Transverse colon (tissue), 4 donors: ENCODE results near the gene ELFN1. TPM values are rescaled to one million over a fixed set of nuclear protein-coding genes. Genes with fewer than 3 reads are reported as not detected.

Experiments used
- DNase-seq: peaks from one replicate; pipeline ENCODE4 v3.0.0-alpha.2; 2019
- H3K27ac ChIP-seq, 4 donors: fragments of 200-600 bp; sonication (generic); 2 replicates each; pipeline ENCODE4 v1.5.1; 2016 to 2018; ENCODE audit warnings: inconsistent platforms in 4 of 4
- H3K27me3 ChIP-seq: fragments of 200-600 bp; sonication (generic); 2 replicates; pipeline ENCODE4 v1.5.1; 2017; ENCODE audit warnings: inconsistent platforms
- H3K36me3 ChIP-seq, 4 donors: fragments of 200-600 bp; sonication (generic); 2 replicates each; pipeline ENCODE4 v1.5.1; 2017 to 2019; ENCODE audit warnings: inconsistent platforms in 4 of 4
- H3K4me1 ChIP-seq, 4 donors: fragments of 200-600 bp; sonication (generic); 2 replicates each; pipeline ENCODE4 v1.5.1; 2017 to 2020; ENCODE audit warnings: inconsistent platforms in 4 of 4
- H3K4me3 ChIP-seq, 4 donors: fragments of 200-600 bp; sonication (generic); 1 replicate in 1 of 4; 2 replicates in 3 of 4; pipeline versions ENCODE4 v1.5.1 to v1.6.1; 2017 to 2019; ENCODE audit warnings: inconsistent platforms in 4 of 4
- H3K9me3 ChIP-seq, 2 donors: fragments of 200-600 bp; sonication (generic); 2 replicates each; pipeline ENCODE4 v1.5.1; 2017 to 2019; ENCODE audit warnings: inconsistent platforms in 2 of 2
- EP300 ChIP-seq: sonication (generic); formaldehyde crosslinking; IDR thresholded peaks from one replicate; pipeline ENCODE4 v1.6.1; 2017; ENCODE audit warnings: antibody characterized with exemption, low read depth
- POLR2A ChIP-seq: fragments of 450-650 bp; IDR thresholded peaks from one replicate; pipeline ENCODE4 v1.6.1; 2016; ENCODE audit warnings: antibody characterized with exemption, mild to moderate bottlenecking, moderate library complexity
- POLR2AphosphoS5 ChIP-seq, 3 donors: sonication (generic); formaldehyde crosslinking; IDR thresholded peaks; one replicate each; pipeline ENCODE4 v1.6.1; 2016; ENCODE audit warnings: antibody characterized with exemption in 3 of 3
- WGBS, 2 donors: methylation state at CpG; one replicate each; pipeline ENCODE4 v1.1.5; 2018; ENCODE audit warnings: low coverage in 1 of 2; 5-methylcytosine and 5-hydroxymethylcytosine counted together
- in situ Hi-C, 4 donors: fragments of 200-750 bp; cut with MboI; loops; one replicate each; pipeline versions ENCODE4 v1.15.0 to v1.15.1; 2017; ENCODE audit warnings: low sequenced_read_pairs in 3 of 4, low pct_ligation_motif_present in 1 of 4, low pct_unique_long_range_greater_than_20kb in 1 of 4
- intact Hi-C: fragments of 100-400 bp; cut with DNase I; formaldehyde crosslinking; loops from one replicate; pipeline ENCODE4 v1.15.1; 2023; ENCODE audit warnings: low total_unique reads
- total RNA-seq, 4 donors: library from RNA; depleted of rRNA; stranded (reverse); fragments of >200 nt; gene quantifications; one replicate each; pipeline ENCODE4 v1.1.0, GENCODE V29; 2016
- TF ChIP-seq, protein P1 (sequence below), 5 experiments: fragments of 200-600 bp in 3 of 5; fragments of 450-650 bp in 2 of 5; sonication (generic) in 3 of 5; IDR thresholded peaks; 1 replicate in 2 of 5; 2 replicates in 3 of 5; pipeline ENCODE4 v1.5.1; 2016 to 2017; ENCODE audit warnings: antibody characterized with exemption in 5 of 5, inconsistent platforms in 3 of 5, mild to moderate bottlenecking in 2 of 5, moderate library complexity in 1 of 5

Gene ELFN1
- total RNA-seq, 4 donors from 2014 or later = 0.14 to 0.60 (median 0.32) TPM; not detected in 1

DNA sequence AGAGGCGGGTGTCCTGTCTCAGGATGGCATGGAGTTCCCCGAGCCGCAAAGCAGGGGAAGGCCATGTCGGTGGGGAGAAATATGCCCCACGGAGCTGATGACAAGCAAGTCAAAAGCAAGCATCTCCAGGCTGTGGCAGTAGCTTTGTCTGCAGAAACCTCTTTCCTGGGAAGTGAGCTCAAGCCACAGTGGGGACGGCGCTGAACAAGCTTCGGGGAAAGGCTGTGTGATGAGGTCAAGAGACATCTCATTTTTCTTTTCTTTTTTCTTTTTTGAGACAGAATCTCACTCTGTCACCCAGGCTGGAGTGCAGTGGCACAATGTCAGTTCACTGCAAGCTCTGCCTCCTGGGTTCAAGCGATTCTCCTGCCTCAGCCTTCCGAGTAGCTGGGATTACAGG, 62.6 kb downstream of the ELFN1 start:
- H3K9me3 ChIP-seq = peaks cover 0 to 7% of the 10 kb centered on the region in 2 donors
- no peak overlapping the region for H3K27ac ChIP-seq
- H3K27me3 ChIP-seq = peaks cover 31% of the 10 kb centered on the region
- H3K4me3 ChIP-seq = no peak overlapping the region
- no peaks in the 10 kb centered on the region for H3K36me3 ChIP-seq
- TF ChIP-seq EP300 (no peak), POLR2AphosphoS5 (IDR thresholded peaks at IDR 0.05) (no peak), POLR2A (no peak)
- TF ChIP-seq, protein P1, sequence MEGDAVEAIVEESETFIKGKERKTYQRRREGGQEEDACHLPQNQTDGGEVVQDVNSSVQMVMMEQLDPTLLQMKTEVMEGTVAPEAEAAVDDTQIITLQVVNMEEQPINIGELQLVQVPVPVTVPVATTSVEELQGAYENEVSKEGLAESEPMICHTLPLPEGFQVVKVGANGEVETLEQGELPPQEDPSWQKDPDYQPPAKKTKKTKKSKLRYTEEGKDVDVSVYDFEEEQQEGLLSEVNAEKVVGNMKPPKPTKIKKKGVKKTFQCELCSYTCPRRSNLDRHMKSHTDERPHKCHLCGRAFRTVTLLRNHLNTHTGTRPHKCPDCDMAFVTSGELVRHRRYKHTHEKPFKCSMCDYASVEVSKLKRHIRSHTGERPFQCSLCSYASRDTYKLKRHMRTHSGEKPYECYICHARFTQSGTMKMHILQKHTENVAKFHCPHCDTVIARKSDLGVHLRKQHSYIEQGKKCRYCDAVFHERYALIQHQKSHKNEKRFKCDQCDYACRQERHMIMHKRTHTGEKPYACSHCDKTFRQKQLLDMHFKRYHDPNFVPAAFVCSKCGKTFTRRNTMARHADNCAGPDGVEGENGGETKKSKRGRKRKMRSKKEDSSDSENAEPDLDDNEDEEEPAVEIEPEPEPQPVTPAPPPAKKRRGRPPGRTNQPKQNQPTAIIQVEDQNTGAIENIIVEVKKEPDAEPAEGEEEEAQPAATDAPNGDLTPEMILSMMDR (IDR thresholded peaks at IDR 0.05) = no peak
- in situ Hi-C loops = no loop called here
- DNase-seq = no peak
- intact Hi-C loops = no loop called here
- WGBS, 2 donors = 85 to 87% methylated on average over 3 to 10 of the region's 10 CpGs
- no peaks in the 10 kb centered on the region for H3K4me1 ChIP-seq

DNA sequence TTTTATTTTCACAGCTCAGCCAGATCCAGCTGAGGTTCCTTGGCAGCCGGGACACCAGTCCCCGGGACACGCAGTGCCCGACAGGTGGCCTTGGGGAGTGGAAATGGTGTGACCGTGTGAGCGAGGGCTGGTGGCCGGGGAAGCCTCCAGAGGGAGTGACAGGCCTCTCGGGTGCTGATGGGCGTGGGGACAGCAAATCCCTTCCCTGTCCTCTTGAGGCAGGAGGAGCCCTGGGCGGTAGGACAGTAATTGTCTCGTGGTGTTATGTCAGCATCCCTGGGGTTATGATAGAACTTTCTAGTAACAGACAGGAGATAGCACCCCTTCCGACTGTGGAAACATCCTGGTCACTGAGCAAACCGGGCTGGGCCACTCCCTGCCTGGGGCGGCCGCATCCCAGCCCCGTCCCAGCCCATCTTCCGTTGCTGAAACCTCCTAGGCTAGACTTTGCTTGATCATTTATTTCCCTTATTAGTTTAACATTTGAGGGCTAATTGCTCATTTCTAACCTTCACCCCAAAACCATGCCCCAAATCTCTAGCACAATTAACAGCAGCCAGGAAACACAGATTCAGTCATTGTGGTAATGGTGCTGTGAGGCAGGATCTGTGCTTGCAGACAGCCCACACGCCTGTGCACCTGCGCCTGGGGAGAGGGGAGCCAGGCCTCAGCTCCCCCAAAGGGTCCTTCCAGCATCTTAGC, 63.3 kb downstream of the ELFN1 start:
- Histone ChIP-seq H3K27me3 (peaks cover 32% of the 10 kb centered on the region), H3K27ac (no peak overlapping the region), H3K36me3 (no peaks in the 10 kb centered on the region), H3K9me3 (peaks cover 0 to 7% of the 10 kb centered on the region in 2 donors), H3K4me1 (no peaks in the 10 kb centered on the region), H3K4me3 (no peak overlapping the region)
- intact Hi-C loops (no loop called here), in situ Hi-C loops (no loop called here)
- no peak for DNase-seq
- TF ChIP-seq POLR2AphosphoS5 (IDR thresholded peaks at IDR 0.05) (no peak), EP300 (no peak), POLR2A (no peak)
- TF ChIP-seq, protein P1 (IDR thresholded peaks at IDR 0.05) = no peak
- WGBS, 2 donors = 35% methylated on average over 19 of the region's 19 CpGs; no CpG with 5 or more reads in 1 of the 2 donors

DNA sequence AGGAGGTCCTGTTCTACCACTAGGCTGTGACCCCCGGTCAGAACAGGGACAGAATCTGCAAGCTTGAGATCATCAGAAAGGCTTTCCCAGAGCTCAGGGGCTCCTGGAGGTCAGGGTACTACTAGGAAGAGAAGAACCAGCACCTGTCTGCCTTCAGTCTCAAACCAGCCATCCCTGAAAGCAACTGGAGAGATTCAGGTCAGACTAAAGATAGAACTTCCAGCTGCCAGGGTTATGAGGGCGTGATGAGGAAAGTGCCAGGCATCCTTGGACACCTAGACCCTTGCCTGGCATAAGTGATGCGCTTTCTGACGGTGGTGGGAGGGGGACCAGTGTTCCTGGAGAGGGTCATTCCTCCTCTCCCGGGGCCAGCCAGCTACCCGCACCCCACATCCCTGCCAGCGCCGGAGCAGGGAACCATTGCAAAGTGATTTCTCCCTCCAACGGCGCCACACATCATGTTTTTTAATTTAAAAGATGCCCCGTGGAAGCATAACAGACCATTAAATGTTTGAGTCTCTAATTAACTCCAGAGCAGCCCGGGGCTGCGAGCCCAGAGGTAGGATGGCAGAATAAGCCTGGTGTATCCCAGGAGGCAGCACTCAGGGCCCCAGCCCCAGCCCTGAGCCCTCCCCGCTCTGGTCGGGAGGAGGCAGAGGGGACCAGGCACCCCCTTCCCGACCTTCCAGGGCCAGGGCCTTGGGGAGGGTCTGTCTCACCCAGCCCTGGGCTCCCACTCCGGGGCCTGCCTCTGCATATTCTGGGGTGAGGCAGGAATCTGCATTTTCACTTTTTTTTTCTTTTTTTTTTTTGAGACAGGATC, 64.0 kb downstream of the ELFN1 start:
- H3K27me3 ChIP-seq = peaks cover 32% of the 10 kb centered on the region
- peaks cover 0 to 7% of the 10 kb centered on the region in 2 donors for H3K9me3 ChIP-seq
- H3K27ac ChIP-seq = no peak overlapping the region
- 71 to 92% methylated on average over 2 to 17 of the region's 17 CpGs for WGBS, 2 donors
- DNase-seq = no peak
- intact Hi-C loops = no loop called here
- in situ Hi-C loops = no loop called here
- H3K36me3 ChIP-seq = no peaks in the 10 kb centered on the region
- no peak overlapping the region for H3K4me3 ChIP-seq
- no peak for TF ChIP-seq POLR2AphosphoS5 (IDR thresholded peaks at IDR 0.05)
- TF ChIP-seq, protein P1 (IDR thresholded peaks at IDR 0.05) = no peak
- no peak for TF ChIP-seq EP300
- no peak for TF ChIP-seq POLR2A
- no peaks in the 10 kb centered on the region for H3K4me1 ChIP-seq

DNA sequence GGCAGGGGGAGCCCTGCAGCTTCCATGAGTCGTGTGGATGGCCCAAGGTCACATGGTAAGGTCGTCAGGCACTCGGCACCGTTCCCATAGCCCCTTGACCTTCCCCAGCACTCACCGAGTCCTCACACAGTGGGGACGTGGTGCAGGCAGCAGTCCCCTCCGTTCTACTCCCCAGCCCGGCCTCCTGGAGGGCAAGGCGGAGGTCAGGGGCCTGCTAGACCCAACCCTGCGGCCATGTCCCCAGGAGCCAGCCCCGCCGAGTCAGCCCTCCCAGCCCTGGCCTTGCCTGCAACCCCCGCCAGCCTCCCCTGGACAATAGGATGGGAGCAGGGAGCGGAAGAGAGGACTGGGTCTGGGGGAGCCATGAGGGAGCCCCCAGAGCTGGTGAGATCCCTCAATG, 65.2 kb downstream of the ELFN1 start:
- TF ChIP-seq, protein P1 (IDR thresholded peaks at IDR 0.05) = no peak
- TF ChIP-seq POLR2AphosphoS5 (IDR thresholded peaks at IDR 0.05) = no peak
- no peak for TF ChIP-seq POLR2A
- TF ChIP-seq EP300 = no peak
- 66% methylated on average over 9 of the region's 14 CpGs; no CpG with 5 or more reads in 1 of the 2 donors for WGBS, 2 donors
- intact Hi-C loops = no loop called here
- H3K27ac ChIP-seq = no peak overlapping the region
- H3K4me1 ChIP-seq = no peaks in the 10 kb centered on the region
- no peaks in the 10 kb centered on the region for H3K36me3 ChIP-seq
- peaks cover 0 to 3% of the 10 kb centered on the region in 2 donors for H3K9me3 ChIP-seq
- in situ Hi-C loops = no loop called here
- peaks cover 32% of the 10 kb centered on the region for H3K27me3 ChIP-seq
- DNase-seq = no peak
- H3K4me3 ChIP-seq = no peak overlapping the region
